GM12875 (cell line): Measurements from ENCODE around the gene MGAT2.

Experiments used
- H3K4me3 ChIP-seq: one replicate; pipeline ENCODE4 v1.5.1; 2011; ENCODE audit warnings: low read depth, low read length, control low read depth
- TF ChIP-seq, protein P1 (sequence below): IDR thresholded peaks from 2 replicates; pipeline ENCODE4 v1.5.1; 2011; ENCODE audit warnings: low read depth, mild to moderate bottlenecking, control low read depth, inconsistent platforms, low read length, moderate library complexity, borderline replicate concordance; ENCODE audit not compliant: insufficient read depth

Gene MGAT2

GRCh38 chr14:49623941-49624839 lies 3.6 kb downstream of the MGAT2 start:
- TF ChIP-seq, protein P1, sequence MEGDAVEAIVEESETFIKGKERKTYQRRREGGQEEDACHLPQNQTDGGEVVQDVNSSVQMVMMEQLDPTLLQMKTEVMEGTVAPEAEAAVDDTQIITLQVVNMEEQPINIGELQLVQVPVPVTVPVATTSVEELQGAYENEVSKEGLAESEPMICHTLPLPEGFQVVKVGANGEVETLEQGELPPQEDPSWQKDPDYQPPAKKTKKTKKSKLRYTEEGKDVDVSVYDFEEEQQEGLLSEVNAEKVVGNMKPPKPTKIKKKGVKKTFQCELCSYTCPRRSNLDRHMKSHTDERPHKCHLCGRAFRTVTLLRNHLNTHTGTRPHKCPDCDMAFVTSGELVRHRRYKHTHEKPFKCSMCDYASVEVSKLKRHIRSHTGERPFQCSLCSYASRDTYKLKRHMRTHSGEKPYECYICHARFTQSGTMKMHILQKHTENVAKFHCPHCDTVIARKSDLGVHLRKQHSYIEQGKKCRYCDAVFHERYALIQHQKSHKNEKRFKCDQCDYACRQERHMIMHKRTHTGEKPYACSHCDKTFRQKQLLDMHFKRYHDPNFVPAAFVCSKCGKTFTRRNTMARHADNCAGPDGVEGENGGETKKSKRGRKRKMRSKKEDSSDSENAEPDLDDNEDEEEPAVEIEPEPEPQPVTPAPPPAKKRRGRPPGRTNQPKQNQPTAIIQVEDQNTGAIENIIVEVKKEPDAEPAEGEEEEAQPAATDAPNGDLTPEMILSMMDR: no peak
- no peak overlapping the region for H3K4me3 ChIP-seq

DNA sequence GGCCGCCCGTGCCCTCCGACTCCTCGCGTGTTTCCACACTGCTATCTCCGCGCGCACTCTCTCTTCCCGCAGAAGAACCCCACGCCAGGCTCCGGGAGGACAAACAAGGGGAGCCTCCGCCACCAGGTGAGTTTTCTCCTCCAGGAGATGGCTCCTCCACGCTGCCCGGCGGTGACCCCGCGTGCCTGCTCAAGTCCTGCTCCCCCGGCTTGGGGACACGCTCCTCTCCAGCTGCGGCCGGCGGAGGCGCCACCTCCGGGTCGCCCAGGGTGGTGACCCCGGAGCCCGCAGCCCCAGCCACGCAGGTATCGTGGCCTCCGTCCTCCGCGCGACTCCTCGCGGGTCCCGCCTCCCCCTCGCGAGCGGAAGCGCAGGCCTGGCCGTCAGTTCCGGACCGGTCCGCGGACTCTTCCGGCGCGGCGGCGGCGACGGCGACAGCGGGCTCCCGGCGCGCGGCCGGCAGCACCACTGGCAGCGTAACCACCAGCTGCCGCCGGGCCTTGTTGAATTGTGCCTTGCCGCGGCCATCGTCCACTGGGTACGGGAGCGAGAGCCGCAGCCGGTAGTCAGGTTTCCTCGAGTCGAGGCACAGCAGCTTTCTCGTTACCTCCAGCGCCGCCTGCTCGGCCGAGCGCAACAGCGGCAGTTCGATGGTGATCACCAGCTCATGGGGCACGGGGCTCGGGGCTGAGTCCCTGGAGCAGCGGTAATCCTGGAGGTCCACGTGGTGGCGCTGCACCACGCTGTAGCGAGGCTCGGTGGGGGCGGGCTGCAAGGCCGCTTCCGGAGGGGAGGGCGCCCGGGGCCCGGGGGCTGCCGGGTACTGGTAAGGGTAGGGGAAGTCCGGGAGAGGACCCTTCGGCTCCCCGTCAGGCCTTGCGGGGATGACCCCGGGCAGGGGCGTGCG lies 13.3 kb downstream of the MGAT2 start:
- H3K4me3 ChIP-seq: peak overlapping the region; percentile 70
- TF ChIP-seq, protein P1: peak; percentile 87

DNA sequence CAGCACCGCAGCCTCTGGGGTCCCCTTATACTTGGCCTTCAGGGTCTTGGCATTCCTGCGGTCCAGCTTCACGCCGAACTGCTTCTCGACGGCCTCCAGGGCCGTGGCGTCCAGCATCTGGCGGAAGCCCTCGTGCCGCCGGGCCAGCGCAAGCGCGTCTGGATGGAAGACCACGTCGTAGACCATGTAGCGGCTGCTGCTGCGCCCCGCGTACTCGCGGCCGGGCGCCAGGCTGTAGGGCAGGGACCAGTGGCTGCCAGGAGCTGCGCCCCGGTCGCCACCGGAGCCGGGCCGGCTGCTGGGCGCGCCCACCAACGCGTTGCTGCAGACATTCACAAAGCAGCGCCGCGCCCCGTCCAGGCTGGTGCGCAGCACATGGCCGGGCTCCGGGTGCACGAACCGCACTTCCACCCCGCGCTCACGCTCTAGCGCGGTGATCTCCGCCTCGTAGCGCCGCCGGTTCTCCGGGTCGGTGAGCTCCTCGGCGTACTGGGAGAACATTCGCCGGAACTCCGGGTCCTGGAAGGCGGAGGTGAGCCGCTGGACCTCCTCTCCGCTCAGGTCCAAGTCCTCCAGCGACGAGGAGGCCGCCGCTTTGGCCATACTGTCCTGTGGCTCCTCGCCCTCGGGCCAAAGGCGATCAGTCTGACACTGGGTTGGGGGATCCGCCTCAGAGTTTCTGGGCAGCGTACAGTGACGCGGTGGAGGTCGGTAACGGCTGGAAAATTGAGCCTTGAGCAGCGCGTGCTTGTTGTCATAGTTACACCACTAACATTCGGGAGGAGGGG lies 14.1 kb downstream of the MGAT2 start, which contains the start of gene DNAAF2:
Gene DNAAF2, minus strand, starts transcription at position 698 of the 788 bp plus-strand sequence. Its CDS starts 95 bp downstream, at position 603.
- TF ChIP-seq, protein P1: no peak
- H3K4me3 ChIP-seq: peak within 1 kb of the TSS; percentile 70

GRCh38 chr14:49636866-49637265 lies 16.3 kb downstream of the MGAT2 start:
- TF ChIP-seq, protein P1: no peak
- no peak overlapping the region for H3K4me3 ChIP-seq

GRCh38 chr14:49637534-49638078 lies 17.0 kb downstream of the MGAT2 start:
- TF ChIP-seq, protein P1: no peak

More at GRCh38 chr14:49637534-49638078, 17.0 kb downstream of the MGAT2 start:
- no peak overlapping the region for H3K4me3 ChIP-seq
